Measurements from ENCODE around the gene CDK5. TPM values are rescaled to one million over a fixed set of nuclear protein-coding genes. Genes with fewer than 3 reads are reported as not detected.

Gene CDK5
- total and polyA plus RNA-seq, 2 of the 13 experiments (the other 11 are each of a cell fraction or from before 2014, with no cell fraction given): 16.4 to 21.3 TPM

DNA sequence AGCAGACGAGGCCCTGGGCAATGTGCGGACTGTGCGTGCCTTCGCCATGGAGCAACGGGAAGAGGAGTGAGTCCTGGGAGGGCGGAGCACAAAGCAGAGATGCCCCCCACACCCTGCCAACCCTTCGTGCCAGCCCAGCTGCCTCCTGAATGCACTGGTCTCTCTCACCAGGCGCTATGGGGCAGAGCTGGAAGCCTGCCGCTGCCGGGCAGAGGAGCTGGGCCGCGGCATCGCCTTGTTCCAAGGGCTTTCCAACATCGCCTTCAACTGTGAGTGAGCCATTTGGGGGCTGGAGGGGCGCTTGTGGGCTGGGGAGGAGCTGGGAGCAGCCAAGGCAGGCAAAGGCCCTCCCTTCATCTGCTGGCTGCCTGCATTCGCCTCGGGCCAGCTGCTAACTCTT lies 21.8 kb downstream of the CDK5 start:
- in situ Hi-C loops (cut with HindIII; ENCODE audit: extremely low pct_ligation_motif_present, low pct_unique_long_range_greater_than_20kb): no loop called here
- BruUV-seq (replicated peaks): no TSS peak
- ChIA-PET CTCF (ENCODE audit: low intra/inter-chr PET ratio, low total read pairs) (no interaction called here), POLR2A (no interaction called here)
- Histone ChIP-seq H3K79me2 (ENCODE audit: insufficient read depth, low read length) (no peaks in the 10 kb centered on the region), H3K4me1 (ENCODE audit: insufficient read depth, low read length) (peaks cover 14% of the 10 kb centered on the region), H3K36me3 (replicated peaks in 1 of 2; ENCODE audit: control insufficient read depth in 1 of 2, insufficient read depth in 2 of 2, low read length in 2 of 2) (no peaks in the 10 kb centered on the region), H3K4me3 (replicated peaks in 1 of 3; ENCODE audit: insufficient read depth in 1 of 3, low read depth in 2 of 3, low read length in 3 of 3) (no peak overlapping the region), H3K9me3 (ENCODE audit: low read length) (no peaks in the 10 kb centered on the region), H3K27me3 (ENCODE audit: control insufficient read depth in 1 of 2, insufficient read depth in 2 of 2, low read length in 2 of 2) (no peaks in the 10 kb centered on the region), H2AFZ (ENCODE audit: low read length) (no peak overlapping the region), H3K9ac (ENCODE audit: insufficient read depth, low read depth, low read length) (no peak overlapping the region), H3K4me2 (ENCODE audit: low read depth, low read length) (no peak overlapping the region), H4K20me1 (ENCODE audit: insufficient read depth, low read length) (no peaks in the 10 kb centered on the region), H3K27ac (ENCODE audit: extremely low read length, insufficient read depth, low read length) (no peak overlapping the region)
- DNase-seq (ENCODE audit: low spot score) (no peak), FAIRE-seq (no peak), ATAC-seq (no peak)
- TF ChIP-seq ZNF563 (CRISPR knock-in tag; IDR thresholded peaks at IDR 0.05) (no peak), ZNF777 (CRISPR knock-in tag; IDR thresholded peaks at IDR 0.05) (no peak), FOXJ3 (CRISPR knock-in tag; IDR thresholded peaks at IDR 0.05; ENCODE audit: borderline replicate concordance) (no peak), ZNF496 (CRISPR knock-in tag; IDR thresholded peaks at IDR 0.05; ENCODE audit: insufficient replicate concordance) (no peak), ISX (CRISPR knock-in tag; conservative IDR thresholded peaks at IDR 0.05) (no peak), ZNF335 (CRISPR knock-in tag; IDR thresholded peaks at IDR 0.05) (no peak), HNRNPK (IDR thresholded peaks at IDR 0.05; ENCODE audit: low read depth, low read length, poor library complexity, severe bottlenecking) (no peak), ZMYM3 (CRISPR knock-in tag; IDR thresholded peaks at IDR 0.05) (no peak)
- TF ChIP-seq, protein P1, sequence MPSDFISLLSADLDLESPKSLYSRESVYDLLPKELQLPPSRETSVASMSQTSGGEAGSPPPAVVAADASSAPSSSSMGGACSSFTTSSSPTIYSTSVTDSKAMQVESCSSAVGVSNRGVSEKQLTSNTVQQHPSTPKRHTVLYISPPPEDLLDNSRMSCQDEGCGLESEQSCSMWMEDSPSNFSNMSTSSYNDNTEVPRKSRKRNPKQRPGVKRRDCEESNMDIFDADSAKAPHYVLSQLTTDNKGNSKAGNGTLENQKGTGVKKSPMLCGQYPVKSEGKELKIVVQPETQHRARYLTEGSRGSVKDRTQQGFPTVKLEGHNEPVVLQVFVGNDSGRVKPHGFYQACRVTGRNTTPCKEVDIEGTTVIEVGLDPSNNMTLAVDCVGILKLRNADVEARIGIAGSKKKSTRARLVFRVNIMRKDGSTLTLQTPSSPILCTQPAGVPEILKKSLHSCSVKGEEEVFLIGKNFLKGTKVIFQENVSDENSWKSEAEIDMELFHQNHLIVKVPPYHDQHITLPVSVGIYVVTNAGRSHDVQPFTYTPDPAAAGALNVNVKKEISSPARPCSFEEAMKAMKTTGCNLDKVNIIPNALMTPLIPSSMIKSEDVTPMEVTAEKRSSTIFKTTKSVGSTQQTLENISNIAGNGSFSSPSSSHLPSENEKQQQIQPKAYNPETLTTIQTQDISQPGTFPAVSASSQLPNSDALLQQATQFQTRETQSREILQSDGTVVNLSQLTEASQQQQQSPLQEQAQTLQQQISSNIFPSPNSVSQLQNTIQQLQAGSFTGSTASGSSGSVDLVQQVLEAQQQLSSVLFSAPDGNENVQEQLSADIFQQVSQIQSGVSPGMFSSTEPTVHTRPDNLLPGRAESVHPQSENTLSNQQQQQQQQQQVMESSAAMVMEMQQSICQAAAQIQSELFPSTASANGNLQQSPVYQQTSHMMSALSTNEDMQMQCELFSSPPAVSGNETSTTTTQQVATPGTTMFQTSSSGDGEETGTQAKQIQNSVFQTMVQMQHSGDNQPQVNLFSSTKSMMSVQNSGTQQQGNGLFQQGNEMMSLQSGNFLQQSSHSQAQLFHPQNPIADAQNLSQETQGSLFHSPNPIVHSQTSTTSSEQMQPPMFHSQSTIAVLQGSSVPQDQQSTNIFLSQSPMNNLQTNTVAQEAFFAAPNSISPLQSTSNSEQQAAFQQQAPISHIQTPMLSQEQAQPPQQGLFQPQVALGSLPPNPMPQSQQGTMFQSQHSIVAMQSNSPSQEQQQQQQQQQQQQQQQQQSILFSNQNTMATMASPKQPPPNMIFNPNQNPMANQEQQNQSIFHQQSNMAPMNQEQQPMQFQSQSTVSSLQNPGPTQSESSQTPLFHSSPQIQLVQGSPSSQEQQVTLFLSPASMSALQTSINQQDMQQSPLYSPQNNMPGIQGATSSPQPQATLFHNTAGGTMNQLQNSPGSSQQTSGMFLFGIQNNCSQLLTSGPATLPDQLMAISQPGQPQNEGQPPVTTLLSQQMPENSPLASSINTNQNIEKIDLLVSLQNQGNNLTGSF (CRISPR knock-in tag; IDR thresholded peaks at IDR 0.05): no peak
- TF ChIP-seq, protein P2, sequence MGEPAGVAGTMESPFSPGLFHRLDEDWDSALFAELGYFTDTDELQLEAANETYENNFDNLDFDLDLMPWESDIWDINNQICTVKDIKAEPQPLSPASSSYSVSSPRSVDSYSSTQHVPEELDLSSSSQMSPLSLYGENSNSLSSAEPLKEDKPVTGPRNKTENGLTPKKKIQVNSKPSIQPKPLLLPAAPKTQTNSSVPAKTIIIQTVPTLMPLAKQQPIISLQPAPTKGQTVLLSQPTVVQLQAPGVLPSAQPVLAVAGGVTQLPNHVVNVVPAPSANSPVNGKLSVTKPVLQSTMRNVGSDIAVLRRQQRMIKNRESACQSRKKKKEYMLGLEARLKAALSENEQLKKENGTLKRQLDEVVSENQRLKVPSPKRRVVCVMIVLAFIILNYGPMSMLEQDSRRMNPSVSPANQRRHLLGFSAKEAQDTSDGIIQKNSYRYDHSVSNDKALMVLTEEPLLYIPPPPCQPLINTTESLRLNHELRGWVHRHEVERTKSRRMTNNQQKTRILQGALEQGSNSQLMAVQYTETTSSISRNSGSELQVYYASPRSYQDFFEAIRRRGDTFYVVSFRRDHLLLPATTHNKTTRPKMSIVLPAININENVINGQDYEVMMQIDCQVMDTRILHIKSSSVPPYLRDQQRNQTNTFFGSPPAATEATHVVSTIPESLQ (CRISPR knock-in tag; conservative IDR thresholded peaks at IDR 0.05): no peak
- intact Hi-C loops (cut with micrococcal nuclease; ENCODE audit: unreplicated experiment): no loop called here
- WGBS (ENCODE audit: low lambda C conversion rate): 93% methylated on average over 7 of the region's 17 CpGs

All from HepG2 (cell line).